ENCODE measurements around the gene CYP46A1.
"Not testable (repeated sequence)": the region's sequence is repeated elsewhere in the genome, so short reads cannot be mapped to it uniquely, and the experiment has no call there.

CYP46A1 gene

GRCh38 chr14:99760817-99761216 lies 76.7 kb downstream of the CYP46A1 start:
- TF ChIP-seq CTCF (IDR thresholded peaks at IDR 0.05; ENCODE audit: low read depth, low read length) = no peak

GRCh38 chr14:99762911-99763310 lies 78.8 kb downstream of the CYP46A1 start:
- H3K4me3 ChIP-seq (ENCODE audit: low read depth, low read length) = not testable (repeated sequence)

More at GRCh38 chr14:99760817-99761216, 76.7 kb downstream of the CYP46A1 start:
- no peak overlapping the region for H3K4me3 ChIP-seq (ENCODE audit: low read depth, low read length)

- no peak for TF ChIP-seq CTCF (IDR thresholded peaks at IDR 0.05; ENCODE audit: low read depth, low read length)
- H3K4me3 ChIP-seq (ENCODE audit: low read depth, low read length) = no peak overlapping the region
Observed at GRCh38 chr14:99763527-99764221, 79.6 kb downstream of the CYP46A1 start.

GRCh38 chr14:99764222-99764706 lies 80.2 kb downstream of the CYP46A1 start:
- no peak for TF ChIP-seq CTCF (IDR thresholded peaks at IDR 0.05; ENCODE audit: low read depth, low read length)
- H3K4me3 ChIP-seq (ENCODE audit: low read depth, low read length) = no peak overlapping the region

- no peak for TF ChIP-seq CTCF (IDR thresholded peaks at IDR 0.05; ENCODE audit: low read depth, low read length)
- no peak overlapping the region for H3K4me3 ChIP-seq (ENCODE audit: low read depth, low read length)
Observed at GRCh38 chr14:99768381-99768780, 84.3 kb downstream of the CYP46A1 start.

- H3K4me3 ChIP-seq (ENCODE audit: low read depth, low read length) = no peak overlapping the region
- no peak for TF ChIP-seq CTCF (IDR thresholded peaks at IDR 0.05; ENCODE audit: low read depth, low read length)
Observed at GRCh38 chr14:99769123-99769522, 85.0 kb downstream of the CYP46A1 start.

- no peak overlapping the region for H3K4me3 ChIP-seq (ENCODE audit: low read depth, low read length)
- no peak for TF ChIP-seq CTCF (IDR thresholded peaks at IDR 0.05; ENCODE audit: low read depth, low read length)
Observed at GRCh38 chr14:99769799-99770198, 85.7 kb downstream of the CYP46A1 start.

All from WI38 (cell line).